HFFc6 (cell line): ENCODE data around the gene GABPB2. TPM values are rescaled to one million over a fixed set of nuclear protein-coding genes. Genes with fewer than 3 reads are reported as not detected.

Source experiments
- DNase-seq: peaks from one replicate; pipeline ENCODE4 v3.0.0-alpha.2; 2018
- H3K27ac Mint-ChIP-seq: 2 replicates; pipeline ENCODE4 v1.8.0; 2020; ENCODE audit warnings: mild to moderate bottlenecking, mixed read lengths
- H3K27me3 Mint-ChIP-seq: 2 replicates; pipeline ENCODE4 v1.8.0; 2021; ENCODE audit warnings: mild to moderate bottlenecking, moderate library complexity, mixed read lengths; ENCODE audit not compliant: insufficient read depth
- H3K36me3 Mint-ChIP-seq: 2 replicates; pipeline ENCODE4 v1.8.0; 2021; ENCODE audit warnings: low read depth, mixed read lengths
- H3K4me1 Mint-ChIP-seq: 2 replicates; pipeline ENCODE4 v1.8.0; 2020; ENCODE audit warnings: low read depth, mixed read lengths
- H3K4me3 Mint-ChIP-seq: 2 replicates; pipeline ENCODE4 v1.8.0; 2020; ENCODE audit warnings: mild to moderate bottlenecking, moderate library complexity, mixed read lengths
- H3K9me3 Mint-ChIP-seq: 2 replicates; pipeline ENCODE4 v1.8.0; 2020; ENCODE audit warnings: mild to moderate bottlenecking, mixed read lengths
- total RNA-seq, 6 experiments: library from RNA; stranded (reverse); fragmentation: NEBNext Ultra II Directional; extraction: Animal tissue kit (Norgen Biotek cat#: 25700); gene quantifications; 2 replicates in 1 of 6; 3 replicates in 5 of 6; pipeline ENCODE4 v1.2.3, GENCODE V29; 2021
- TF ChIP-seq, protein P1 (sequence below): fragments of 200-600 bp; sonication (generic); IDR thresholded peaks from 2 replicates; pipeline ENCODE4 v1.5.0; 2021; ENCODE audit warnings: antibody characterized with exemption, mild to moderate bottlenecking

Gene GABPB2
- total RNA-seq, 6 experiments from 2014 or later: 10.6 to 12.2 (median 11.5) TPM

DNA sequence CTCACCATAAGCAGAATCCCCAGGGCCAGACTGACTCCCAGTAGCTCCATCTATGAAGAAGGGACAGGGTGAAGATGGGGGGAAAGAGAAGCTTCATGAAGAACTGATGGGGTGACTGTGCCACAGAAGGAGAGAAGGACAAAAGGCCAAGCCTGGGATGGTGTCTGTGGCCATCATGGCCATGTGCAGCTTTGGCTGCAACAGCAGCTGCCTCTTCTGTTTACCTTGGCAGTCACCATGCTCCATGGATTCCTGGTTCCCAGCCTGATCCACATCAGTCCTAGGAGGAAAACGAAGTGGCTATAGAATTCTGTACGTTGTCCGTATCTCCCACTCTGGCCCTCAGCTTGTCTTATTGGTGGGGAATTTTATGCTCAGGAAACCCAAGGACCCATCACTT is 63.8 kb downstream of the GABPB2 start:
- Mint-ChIP-seq H3K4me3 (no peak overlapping the region), H3K27ac (no peak overlapping the region), H3K36me3 (no peaks in the 10 kb centered on the region), H3K9me3 (no peaks in the 10 kb centered on the region), H3K27me3 (peaks cover 4% of the 10 kb centered on the region; the same call in 1 of the 2 replicates), H3K4me1 (peaks cover 14% of the 10 kb centered on the region)
- TF ChIP-seq, protein P1, sequence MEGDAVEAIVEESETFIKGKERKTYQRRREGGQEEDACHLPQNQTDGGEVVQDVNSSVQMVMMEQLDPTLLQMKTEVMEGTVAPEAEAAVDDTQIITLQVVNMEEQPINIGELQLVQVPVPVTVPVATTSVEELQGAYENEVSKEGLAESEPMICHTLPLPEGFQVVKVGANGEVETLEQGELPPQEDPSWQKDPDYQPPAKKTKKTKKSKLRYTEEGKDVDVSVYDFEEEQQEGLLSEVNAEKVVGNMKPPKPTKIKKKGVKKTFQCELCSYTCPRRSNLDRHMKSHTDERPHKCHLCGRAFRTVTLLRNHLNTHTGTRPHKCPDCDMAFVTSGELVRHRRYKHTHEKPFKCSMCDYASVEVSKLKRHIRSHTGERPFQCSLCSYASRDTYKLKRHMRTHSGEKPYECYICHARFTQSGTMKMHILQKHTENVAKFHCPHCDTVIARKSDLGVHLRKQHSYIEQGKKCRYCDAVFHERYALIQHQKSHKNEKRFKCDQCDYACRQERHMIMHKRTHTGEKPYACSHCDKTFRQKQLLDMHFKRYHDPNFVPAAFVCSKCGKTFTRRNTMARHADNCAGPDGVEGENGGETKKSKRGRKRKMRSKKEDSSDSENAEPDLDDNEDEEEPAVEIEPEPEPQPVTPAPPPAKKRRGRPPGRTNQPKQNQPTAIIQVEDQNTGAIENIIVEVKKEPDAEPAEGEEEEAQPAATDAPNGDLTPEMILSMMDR: no peak
- DNase-seq: no peak

DNA sequence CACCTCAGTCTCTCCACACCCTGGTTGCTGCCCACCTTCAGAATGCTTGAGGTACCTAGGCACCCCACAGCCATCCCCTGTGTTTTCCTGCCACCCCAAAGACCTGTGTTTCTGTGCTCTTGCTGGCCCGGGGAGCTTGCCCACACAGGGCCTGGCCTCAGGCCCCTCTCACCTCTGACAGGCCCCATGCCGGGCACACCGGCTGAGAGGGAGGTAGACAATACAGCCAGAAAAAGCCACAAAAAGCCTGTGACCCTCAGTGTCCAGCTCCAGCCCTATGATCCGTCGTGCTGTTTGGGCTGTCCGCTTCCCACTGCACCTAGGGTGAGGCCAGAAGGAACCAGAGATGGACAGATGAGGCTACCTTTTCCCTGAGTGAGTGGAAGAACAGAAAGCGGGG is 64.4 kb downstream of the GABPB2 start:
- Mint-ChIP-seq H3K27ac (no peak overlapping the region), H3K4me1 (peaks cover 14% of the 10 kb centered on the region), H3K27me3 (peaks cover 9% of the 10 kb centered on the region; the same call in 1 of the 2 replicates), H3K9me3 (no peaks in the 10 kb centered on the region), H3K4me3 (no peak overlapping the region), H3K36me3 (no peaks in the 10 kb centered on the region)
- TF ChIP-seq, protein P1: no peak
- DNase-seq: no peak

DNA sequence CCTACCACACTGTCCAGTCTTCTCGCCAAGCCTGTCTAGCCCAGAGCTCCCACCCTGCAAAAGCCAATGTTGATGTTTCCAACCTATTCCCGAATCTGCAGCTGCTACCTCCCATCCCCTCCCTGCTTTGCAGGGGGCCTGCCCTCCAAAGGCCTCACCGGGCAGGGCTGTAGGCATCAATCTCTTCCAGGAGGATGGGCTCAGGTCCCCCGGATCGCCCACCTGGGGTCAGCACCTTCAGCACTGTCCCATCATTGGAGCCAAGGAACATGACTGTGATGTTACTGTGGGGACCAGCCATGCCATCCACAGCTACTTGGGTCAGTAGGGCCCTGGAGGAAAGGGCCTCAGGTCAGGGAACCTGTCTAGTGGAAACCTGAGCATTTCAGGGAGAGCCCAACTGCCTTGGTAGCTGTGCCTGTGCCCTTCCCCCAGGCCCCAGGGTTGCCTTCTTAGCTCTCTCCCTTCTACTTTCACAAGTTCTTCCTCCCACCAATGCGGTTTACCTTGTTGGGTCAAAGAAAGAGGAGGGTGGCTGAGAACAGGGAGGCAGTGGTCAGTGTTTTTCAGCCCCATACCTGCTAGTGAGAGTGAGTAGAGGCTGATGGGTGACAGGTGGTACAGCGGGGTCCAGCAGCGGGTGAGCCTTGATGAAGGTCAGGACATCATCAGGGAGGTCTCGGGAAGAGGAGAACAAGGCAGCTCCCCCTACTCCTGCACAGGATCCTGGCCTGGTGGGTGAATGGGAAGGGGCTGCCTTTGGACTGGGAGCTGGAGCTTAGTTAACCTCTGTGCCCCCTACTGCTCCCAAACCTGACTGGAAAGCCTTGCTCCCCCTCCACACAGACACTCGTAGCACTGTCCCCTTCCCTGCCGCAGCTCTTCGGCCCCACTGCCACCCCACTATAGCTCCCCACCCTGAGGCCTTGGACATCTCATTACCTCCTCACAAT is 65.1 kb downstream of the GABPB2 start:
- H3K4me1 Mint-ChIP-seq: peaks cover 11% of the 10 kb centered on the region
- no peaks in the 10 kb centered on the region for H3K36me3 Mint-ChIP-seq
- H3K27ac Mint-ChIP-seq: no peak overlapping the region
- peaks cover 9% of the 10 kb centered on the region for H3K27me3 Mint-ChIP-seq
- no peak for DNase-seq
- TF ChIP-seq, protein P1: peak; percentile 24; the same call in 1 of the 2 replicates
- no peak overlapping the region for H3K4me3 Mint-ChIP-seq
- H3K9me3 Mint-ChIP-seq: no peaks in the 10 kb centered on the region

DNA sequence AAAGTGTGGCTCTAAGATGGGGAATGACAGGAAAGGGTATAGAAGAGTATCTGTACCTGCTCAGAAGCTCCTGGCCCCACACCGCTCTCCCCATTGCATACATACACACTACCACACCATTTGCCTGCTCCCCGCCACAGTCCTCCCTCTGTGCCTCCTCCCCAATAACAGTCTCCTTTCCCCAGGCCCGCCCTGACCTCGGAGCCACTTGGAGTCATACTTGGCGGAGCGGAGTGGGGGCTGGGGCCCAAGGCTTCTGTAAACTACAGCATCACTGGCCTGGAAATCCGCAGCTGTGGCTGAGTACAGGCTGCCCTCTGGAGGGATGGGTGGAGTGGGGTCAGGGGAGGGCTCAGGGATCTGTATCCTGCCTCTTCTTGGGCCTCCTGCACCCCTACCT is 67.2 kb downstream of the GABPB2 start:
- H3K4me1 Mint-ChIP-seq: no peaks in the 10 kb centered on the region
- DNase-seq: no peak
- H3K4me3 Mint-ChIP-seq: no peak overlapping the region
- no peak overlapping the region for H3K27ac Mint-ChIP-seq
- TF ChIP-seq, protein P1: no peak
- H3K9me3 Mint-ChIP-seq: no peaks in the 10 kb centered on the region
- H3K36me3 Mint-ChIP-seq: no peaks in the 10 kb centered on the region
- H3K27me3 Mint-ChIP-seq: peaks cover 7% of the 10 kb centered on the region; the same call in 1 of the 2 replicates

DNA sequence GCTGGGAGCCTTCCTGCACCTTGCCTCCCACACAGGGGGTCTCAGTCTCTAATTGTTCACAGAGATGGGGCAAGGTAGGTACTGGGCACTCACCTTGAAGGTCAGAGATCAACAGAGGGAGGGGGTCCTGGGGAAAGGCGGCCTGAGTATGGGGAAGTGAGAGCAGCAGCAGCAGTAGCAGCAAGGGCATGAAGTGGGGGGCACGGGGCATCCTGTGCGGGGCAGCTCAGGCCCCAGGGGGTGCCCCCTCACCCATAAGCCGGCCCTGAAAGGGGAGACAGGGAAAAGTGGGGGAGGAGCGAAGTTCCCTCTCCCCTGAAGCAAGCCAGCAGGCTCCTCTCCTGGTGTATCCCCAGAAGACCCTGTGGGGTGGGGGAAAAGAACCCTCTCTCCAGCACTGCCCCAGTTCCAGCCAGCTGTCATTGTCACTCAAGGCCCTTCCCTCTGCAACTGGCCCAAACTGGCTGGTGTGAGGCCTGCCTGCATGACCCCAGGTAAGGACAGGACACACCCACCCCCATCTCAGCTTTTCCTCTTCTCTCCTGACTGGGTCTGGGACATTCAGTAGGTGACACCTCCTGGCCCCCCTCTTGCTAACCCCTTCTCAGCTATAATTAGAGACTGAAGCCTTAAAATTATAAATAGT is 72.0 kb downstream of the GABPB2 start:
- no peak overlapping the region for H3K4me3 Mint-ChIP-seq

More for the DNA sequence above, 72.0 kb downstream of the GABPB2 start:
- Mint-ChIP-seq H3K36me3 (no peaks in the 10 kb centered on the region), H3K27me3 (peaks cover 17% of the 10 kb centered on the region), H3K4me1 (peaks cover 17% of the 10 kb centered on the region), H3K27ac (no peak overlapping the region), H3K9me3 (no peaks in the 10 kb centered on the region)
- DNase-seq: no peak
- TF ChIP-seq, protein P1: no peak
